NCI-H446 treated with DMSO at 0.1 percent for 48 hours (cell line): ENCODE data around the gene CTSC.
A peak's percentile ranks its signal among the peaks of the same experiment; 100 is the strongest.

Experiments used
- DNase-seq: peaks from one replicate; lab custom pipeline; 2025; lab: John Stamatoyannopoulos, UW

The CTSC gene

GRCh38 chr11:88317536-88317935, 20.0 kb downstream of the CTSC start:
- no peak for DNase-seq

- DNase-seq, result no peak
These were observed 21.5 kb downstream of the CTSC start for GRCh38 chr11:88315981-88316441.

GRCh38 chr11:88315015-88315414, 22.5 kb downstream of the CTSC start:
- no peak for DNase-seq

- DNase-seq, result no peak
These were observed 24.1 kb downstream of the CTSC start for GRCh38 chr11:88313441-88313840.

- DNase-seq, result no peak
These were observed 24.9 kb downstream of the CTSC start for GRCh38 chr11:88312628-88313027.

GRCh38 chr11:88310246-88310645, 27.3 kb downstream of the CTSC start:
- DNase-seq, result no peak

GRCh38 chr11:88308576-88308975, 29.0 kb downstream of the CTSC start:
- DNase-seq, result no peak

- no peak for DNase-seq
These were observed 29.6 kb downstream of the CTSC start for GRCh38 chr11:88307749-88308425.

GRCh38 chr11:88306785-88307184, 30.8 kb downstream of the CTSC start:
- DNase-seq, result no peak

- DNase-seq, result no peak
These were observed 32.1 kb downstream of the CTSC start for GRCh38 chr11:88305430-88305829.

GRCh38 chr11:88304352-88304751, 33.2 kb downstream of the CTSC start:
- no peak for DNase-seq

- no peak for DNase-seq
These were observed 34.5 kb downstream of the CTSC start for GRCh38 chr11:88303037-88303436.

- DNase-seq, result no peak
These were observed 35.9 kb downstream of the CTSC start for GRCh38 chr11:88301488-88302140.

GRCh38 chr11:88300888-88301487, 36.5 kb downstream of the CTSC start:
- DNase-seq, result no peak

- DNase-seq, result no peak
These were observed 39.7 kb downstream of the CTSC start for GRCh38 chr11:88297863-88298262.

- DNase-seq, result no peak
These were observed 40.1 kb downstream of the CTSC start for GRCh38 chr11:88297421-88297820.

GRCh38 chr11:88295028-88295427, 42.5 kb downstream of the CTSC start:
- no peak for DNase-seq

GRCh38 chr11:88293931-88294330, 43.6 kb downstream of the CTSC start:
- no peak for DNase-seq

GRCh38 chr11:88292171-88292843, 45.2 kb downstream of the CTSC start:
- DNase-seq, result peak; percentile 73

GRCh38 chr11:88288560-88288959, 49.0 kb downstream of the CTSC start:
- DNase-seq, result no peak

GRCh38 chr11:88284336-88285050, 53.0 kb downstream of the CTSC start:
- DNase-seq, result peak; percentile 63
